A549 (cell line): ENCODE measurements around the gene FBLN1. TPM values are rescaled to one million over a fixed set of nuclear protein-coding genes. Genes with fewer than 3 reads are reported as not detected.
A peak's percentile ranks its signal among the peaks of the same experiment; 100 is the strongest.

Experiments used
- ATAC-seq, 2 experiments: fragments of 200-7000 bp in 1 of 2; fragments of >200 bp in 1 of 2; cut with Nextera tagmentation in 1 of 2; cut with Tn5 transposase in 1 of 2; 3 replicates each; pipeline versions ENCODE4 v1.8.0 to v1.9.1; 2018 to 2020; ENCODE audit warnings: mild to moderate bottlenecking in 1 of 2, moderate library complexity in 1 of 2
- CTCF ChIA-PET: fragments of 300-600 bp; sonication (Branson Sonifier 250); formaldehyde crosslinking; extraction: SDS; loops from one replicate; lab custom pipeline; 2021; ENCODE audit warnings: antibody characterized with exemption, inconsistent platforms; lab: Yijun Ruan, JAX
- POLR2A ChIA-PET: fragments of 350-600 bp; formaldehyde crosslinking; extraction: SDS; loops from one replicate; lab custom pipeline; 2021; ENCODE audit warnings: antibody characterized with exemption, inconsistent platforms; lab: Yijun Ruan, JAX
- DNase-seq, 2 experiments: peaks; one replicate each; pipeline versions ENCODE4 v3.0.0 to v3.0.0-alpha.2; 2011 to 2016; ENCODE audit warnings: low read depth in 1 of 2, low spot score in 1 of 2
- FAIRE-seq: peaks from 2 replicates; lab custom pipeline; 2011; peaks lifted over from hg19 to GRCh38; lab: Jason Lieb, UNC
- H3K27ac ChIP-seq, 2 experiments: fragments of >200 bp; sonication (Bioruptor Twin); formaldehyde crosslinking; 3 replicates each; pipeline ENCODE4 v1.5.1; 2016 to 2017
- H3K4me1 ChIP-seq: fragments of >200 bp; sonication (Bioruptor Twin); formaldehyde crosslinking; 3 replicates; pipeline ENCODE4 v1.6.1; 2016
- H3K4me2 ChIP-seq: fragments of >200 bp; sonication (Bioruptor Twin); formaldehyde crosslinking; 3 replicates; pipeline ENCODE4 v1.6.1; 2016
- H3K4me3 ChIP-seq: fragments of >200 bp; sonication (Bioruptor Twin); formaldehyde crosslinking; 3 replicates; pipeline ENCODE4 v1.5.1; 2016
- H3K9me3 ChIP-seq: fragments of >200 bp; sonication (Bioruptor Twin); formaldehyde crosslinking; 3 replicates; pipeline ENCODE4 v1.6.1; 2016
- ATOH8 ChIP-seq: fragments of 250-450 bp; sonication (Bioruptor Pico); IDR thresholded peaks from 2 replicates; pipeline ENCODE4 v1.5.0; 2020; ENCODE audit warnings: low read depth, mild to moderate bottlenecking, moderate library complexity
- BCL3 ChIP-seq: fragments of >200 bp; sonication (Bioruptor Twin); formaldehyde crosslinking; IDR thresholded peaks from 3 replicates; pipeline ENCODE4 v1.6.1; 2016
- BHLHE40 ChIP-seq: IDR thresholded peaks from 2 replicates; pipeline ENCODE4 v1.6.1; 2012; ENCODE audit warnings: low read depth, low read length, inconsistent platforms
- CBX2 ChIP-seq: fragments of 200-600 bp; sonication (generic); IDR thresholded peaks from 2 replicates; pipeline ENCODE4 v1.6.1; 2016; ENCODE audit warnings: low read depth, mild to moderate bottlenecking, borderline replicate concordance
- CHD2 ChIP-seq: fragments of 150-350 bp; IDR thresholded peaks from 2 replicates; pipeline ENCODE4 v1.6.1; 2014; ENCODE audit warnings: low read length; ENCODE audit not compliant: partially characterized antibody
- CHD4 ChIP-seq: fragments of 200-600 bp; sonication (generic); IDR thresholded peaks from 2 replicates; pipeline ENCODE4 v1.6.1; 2016; ENCODE audit warnings: antibody characterized with exemption, mild to moderate bottlenecking, borderline replicate concordance
- CTCF ChIP-seq: fragments of >200 bp; sonication (Bioruptor Twin); formaldehyde crosslinking; IDR thresholded peaks from 3 replicates; pipeline ENCODE4 v1.5.1; 2016
- E2F6 ChIP-seq: IDR thresholded peaks from 2 replicates; pipeline ENCODE4 v1.6.1; 2012; ENCODE audit warnings: low read depth, borderline replicate concordance
- EHF ChIP-seq: fragments of 250-450 bp; sonication (Bioruptor Pico); IDR thresholded peaks from 2 replicates; pipeline ENCODE4 v1.5.0; 2020; ENCODE audit warnings: mild to moderate bottlenecking
- ELK1 ChIP-seq: fragments of 150-350 bp; IDR thresholded peaks from 2 replicates; pipeline ENCODE4 v1.6.1; 2014; ENCODE audit warnings: low read depth, mild to moderate bottlenecking, low read length
- EP300 ChIP-seq, 2 experiments: fragments of >200 bp; sonication (Bioruptor Twin); formaldehyde crosslinking; IDR thresholded peaks; 2 replicates in 1 of 2; 3 replicates in 1 of 2; pipeline ENCODE4 v1.6.1; 2016 to 2017
- FOXS1 ChIP-seq: fragments of 250-450 bp; sonication (Bioruptor Pico); IDR thresholded peaks from 2 replicates; pipeline ENCODE4 v1.5.0; 2020; ENCODE audit warnings: mild to moderate bottlenecking, moderate library complexity
- HMGXB4 ChIP-seq: fragments of 250-450 bp; sonication (Bioruptor Pico); IDR thresholded peaks from 2 replicates; pipeline ENCODE4 v1.5.0; 2021; ENCODE audit warnings: mild to moderate bottlenecking, moderate library complexity, borderline replicate concordance
- HOXA7 ChIP-seq: fragments of 250-450 bp; sonication (Bioruptor Pico); IDR thresholded peaks from 2 replicates; pipeline ENCODE4 v1.5.0; 2020; ENCODE audit warnings: mild to moderate bottlenecking, moderate library complexity
- JUN ChIP-seq, 2 experiments: fragments of >200 bp; sonication (Bioruptor Twin); formaldehyde crosslinking; IDR thresholded peaks; 2 replicates in 1 of 2; 3 replicates in 1 of 2; pipeline ENCODE4 v1.6.1; 2016 to 2017
- JUNB ChIP-seq: fragments of >200 bp; sonication (Bioruptor Twin); formaldehyde crosslinking; IDR thresholded peaks from 2 replicates; pipeline ENCODE4 v1.6.1; 2016
- KDM1A ChIP-seq: fragments of 200-600 bp; sonication (generic); IDR thresholded peaks from 2 replicates; pipeline ENCODE4 v1.6.1; 2016; ENCODE audit warnings: low read depth, mild to moderate bottlenecking
- MAX ChIP-seq: IDR thresholded peaks from 2 replicates; pipeline ENCODE4 v1.6.1; 2012
- NPAS2 ChIP-seq: fragments of 250-450 bp; sonication (Bioruptor Pico); IDR thresholded peaks from 2 replicates; pipeline ENCODE4 v1.8.0; 2022; ENCODE audit warnings: mild to moderate bottlenecking, moderate library complexity, borderline replicate concordance
- NR3C1 ChIP-seq: fragments of >200 bp; sonication (Bioruptor Twin); formaldehyde crosslinking; IDR thresholded peaks from 3 replicates; pipeline ENCODE4 v1.6.1; 2017
- POLR2AphosphoS2 ChIP-seq: conservative IDR thresholded peaks from 2 replicates; pipeline ENCODE4 v1.6.1; 2012; ENCODE audit warnings: low read length, improper control_type of control experiment, inconsistent platforms
- RAD21 ChIP-seq, 2 experiments: fragments of >200 bp in 1 of 2; sonication (Bioruptor Twin) in 1 of 2; formaldehyde crosslinking in 1 of 2; IDR thresholded peaks in 1 of 2; conservative IDR thresholded peaks in 1 of 2; 2 replicates in 1 of 2; 3 replicates in 1 of 2; pipeline ENCODE4 v1.6.1; 2012 to 2018; ENCODE audit warnings: inconsistent platforms in 1 of 2
- RARB ChIP-seq: fragments of 250-450 bp; sonication (Bioruptor Pico); IDR thresholded peaks from 2 replicates; pipeline ENCODE4 v1.8.0; 2021; ENCODE audit warnings: mild to moderate bottlenecking, moderate library complexity
- REST ChIP-seq: fragments of 200-600 bp; sonication (generic); IDR thresholded peaks from 2 replicates; pipeline ENCODE4 v1.6.1; 2016; ENCODE audit warnings: antibody characterized with exemption, mild to moderate bottlenecking, moderate library complexity
- RNF2 ChIP-seq: fragments of 200-600 bp; sonication (generic); IDR thresholded peaks from 2 replicates; pipeline ENCODE4 v1.6.1; 2016; ENCODE audit warnings: low read depth, mild to moderate bottlenecking, antibody characterized with exemption, moderate library complexity, borderline replicate concordance
- SREBF2 ChIP-seq: fragments of 450-650 bp; IDR thresholded peaks from 2 replicates; pipeline ENCODE4 v1.6.1; 2014; ENCODE audit warnings: mild to moderate bottlenecking, moderate library complexity
- TP53 ChIP-seq: fragments of 250-450 bp; sonication (Bioruptor Pico); IDR thresholded peaks from 2 replicates; pipeline ENCODE4 v1.5.0; 2021; ENCODE audit warnings: mild to moderate bottlenecking, moderate library complexity
- ZNF302 ChIP-seq: fragments of 250-450 bp; sonication (Bioruptor Pico); IDR thresholded peaks from 2 replicates; pipeline ENCODE4 v1.9.0; 2021; ENCODE audit warnings: inconsistent platforms, mild to moderate bottlenecking, moderate library complexity
- ZSCAN20 ChIP-seq: fragments of 250-450 bp; sonication (Bioruptor Pico); IDR thresholded peaks from 2 replicates; pipeline ENCODE4 v1.8.0; 2022; ENCODE audit warnings: mild to moderate bottlenecking, moderate library complexity
- WGBS: methylation state at CpG from one replicate; pipeline ENCODE4 v1.1.6; 2017; ENCODE audit errors: missing lambda C conversion rate; 5-methylcytosine and 5-hydroxymethylcytosine counted together
- polyA plus RNA-seq, 4 experiments: library from polyadenylated mRNA; depleted of rRNA in 3 of 4; stranded (reverse); fragments of >200 nt; fragmentation: RNase III in 1 of 4; extraction: RNeasy Plus Mini Kit Qiagen cat#74134 plus additional on column Dnase treatment in 1 of 4; gene quantifications; 2 replicates in 3 of 4; 3 replicates in 1 of 4; pipeline ENCODE4 v1.2.3, GENCODE V29; 2011 to 2017

Gene FBLN1
- polyA plus RNA-seq, 2 of the 4 experiments (the other 2 are of a cell fraction) = 18.2 to 32.7 TPM

- H3K4me1 ChIP-seq = peaks cover 56% of the 10 kb centered on the region
- peak; percentile 8 to 21; a peak in 4 of 6 replicates for ATAC-seq
- peak overlapping the region; percentile 67 for H3K4me2 ChIP-seq
- POLR2A ChIA-PET = interaction anchor here (1.0 kb wide), 1 partner anchor 36 kb away, joined by 3 read pairs; no protein-coding TSS in a partner anchor
- no peak overlapping the region; the same call in 2 of the 3 replicates for H3K4me3 ChIP-seq
- CTCF ChIA-PET = interaction anchor here (1.1 to 5.2 kb wide), 4 partner anchors 41 to 337 kb away, joined by 4 to 25 read pairs (median 4); no protein-coding TSS in a partner anchor
- no peaks in the 10 kb centered on the region for H3K9me3 ChIP-seq
- 36% methylated on average over 5 of the region's 7 CpGs for WGBS
- H3K27ac ChIP-seq = peak overlapping the region; percentile 99 to 100
- no peak for FAIRE-seq
- DNase-seq = no peak
- TF ChIP-seq EHF (CRISPR knock-in tag) = 0 out of 2 replicates have a peak, but pooled peaks have one; percentile 13
- TF ChIP-seq POLR2AphosphoS2 = no peak
- no peak for TF ChIP-seq NPAS2 (CRISPR knock-in tag)
- no peak for TF ChIP-seq SREBF2
- TF ChIP-seq JUN (IDR thresholded peaks at IDR 0.05) = no peak
- no peak for TF ChIP-seq CBX2
- TF ChIP-seq TP53 (CRISPR knock-in tag) = 0 out of 2 replicates have a peak, but pooled peaks have one; percentile 41
- TF ChIP-seq RARB (CRISPR knock-in tag) = no peak
- no peak for TF ChIP-seq ZNF302 (CRISPR knock-in tag)
- TF ChIP-seq REST = no peak
- TF ChIP-seq FOXS1 (CRISPR knock-in tag) = peak; percentile 12; the same call in 1 of the 2 replicates
- no peak for TF ChIP-seq JUNB
- TF ChIP-seq NR3C1 = no peak
- no peak for TF ChIP-seq ATOH8 (CRISPR knock-in tag)
- no peak for TF ChIP-seq BHLHE40
- TF ChIP-seq CHD2 = no peak
- no peak for TF ChIP-seq ELK1
- TF ChIP-seq E2F6 = peak; percentile 87
- no peak for TF ChIP-seq EP300 (IDR thresholded peaks at IDR 0.05)
- peak; percentile 37; the same call in 1 of the 2 replicates for TF ChIP-seq HMGXB4 (CRISPR knock-in tag)
- no peak for TF ChIP-seq ZSCAN20 (CRISPR knock-in tag)
- TF ChIP-seq MAX = peak; percentile 64
- TF ChIP-seq KDM1A = no peak
- no peak for TF ChIP-seq HOXA7 (CRISPR knock-in tag)
- no peak for TF ChIP-seq RNF2
- TF ChIP-seq BCL3 = no peak
- no peak for TF ChIP-seq CHD4
- no peak for TF ChIP-seq RAD21 (conservative IDR thresholded peaks at IDR 0.05 in 1 of 2, IDR thresholded peaks at IDR 0.05 in 1 of 2)
- TF ChIP-seq CTCF = no peak
These were observed 137.0 kb downstream of the FBLN1 start for GRCh38 chr22:45639747-45640102.
